ENCODE data around the gene CDH6.
"Not testable (repeated sequence)": the region's sequence is repeated elsewhere in the genome, so short reads cannot be mapped to it uniquely, and the experiment has no call there.

The CDH6 gene

GRCh38 chr5:31334061-31334860 is 140.8 kb downstream of the CDH6 start:
- no peak for DNase-seq

GRCh38 chr5:31335456-31335855 is 142.0 kb downstream of the CDH6 start:
- DNase-seq = no peak

- DNase-seq = no peak
Observed at GRCh38 chr5:31343946-31344345, 150.5 kb downstream of the CDH6 start.

- DNase-seq = no peak
Observed at GRCh38 chr5:31346896-31347551, 153.5 kb downstream of the CDH6 start.

- DNase-seq = no peak
Observed at GRCh38 chr5:31347552-31347905, 154.0 kb downstream of the CDH6 start.

GRCh38 chr5:31350395-31350794 is 156.9 kb downstream of the CDH6 start:
- no peak for DNase-seq

GRCh38 chr5:31355337-31355736 is 161.9 kb downstream of the CDH6 start:
- peak in 1 of 2 experiments; percentile 1 for DNase-seq

GRCh38 chr5:31357038-31357437 is 163.6 kb downstream of the CDH6 start:
- no peak for DNase-seq

- DNase-seq = no peak
Observed at GRCh38 chr5:31359839-31360238, 166.4 kb downstream of the CDH6 start.

- DNase-seq = no peak
Observed at GRCh38 chr5:31361234-31361633, 167.7 kb downstream of the CDH6 start.

- DNase-seq = not testable (repeated sequence)
Observed at GRCh38 chr5:31361704-31362528, 168.4 kb downstream of the CDH6 start.

- no peak for DNase-seq
Observed at GRCh38 chr5:31362529-31362900, 169.0 kb downstream of the CDH6 start.

GRCh38 chr5:31362931-31363568 is 169.6 kb downstream of the CDH6 start:
- no peak for DNase-seq

GRCh38 chr5:31364881-31365636 is 171.6 kb downstream of the CDH6 start:
- DNase-seq = no peak

- no peak for DNase-seq
Observed at GRCh38 chr5:31365776-31366175, 172.3 kb downstream of the CDH6 start.

- no peak for DNase-seq
Observed at GRCh38 chr5:31366941-31367340, 173.5 kb downstream of the CDH6 start.

GRCh38 chr5:31372124-31372523 is 178.6 kb downstream of the CDH6 start:
- no peak for DNase-seq

- DNase-seq = no peak
Observed at GRCh38 chr5:31375999-31376720, 182.7 kb downstream of the CDH6 start.

GRCh38 chr5:31377274-31377946 is 183.9 kb downstream of the CDH6 start:
- DNase-seq = no peak

GRCh38 chr5:31378136-31378535 is 184.7 kb downstream of the CDH6 start:
- DNase-seq = no peak

Measured in Kasumi-1 (cell line).